Nephron (organoid): Measurements from ENCODE around the gene MYCBPAP.

Experiments
- H3K27ac Mint-ChIP-seq, 3 experiments: 2 replicates each; pipeline ENCODE4 v1.8.0; 2020; ENCODE audit warnings: mixed read lengths in 3 of 3, mild to moderate bottlenecking in 2 of 3, moderate library complexity in 1 of 3
- H3K27me3 Mint-ChIP-seq: 2 replicates; pipeline ENCODE4 v1.8.0; 2021; ENCODE audit warnings: low read depth, mild to moderate bottlenecking, moderate library complexity, mixed read lengths
- H3K36me3 Mint-ChIP-seq: 2 replicates; pipeline ENCODE4 v1.8.0; 2020; ENCODE audit warnings: low read depth, mixed read lengths
- H3K4me1 Mint-ChIP-seq: 2 replicates; pipeline ENCODE4 v1.8.0; 2020; ENCODE audit warnings: mixed read lengths
- H3K4me3 Mint-ChIP-seq, 3 experiments: 2 replicates each; pipeline ENCODE4 v1.8.0; 2020; ENCODE audit warnings: mild to moderate bottlenecking in 3 of 3, mixed read lengths in 3 of 3, moderate library complexity in 2 of 3
- H3K9me3 Mint-ChIP-seq: 2 replicates; pipeline ENCODE4 v1.8.0; 2020; ENCODE audit warnings: mixed read lengths
- CTCF ChIP-seq, 3 experiments: fragments of 200-600 bp; sonication (generic); IDR thresholded peaks; one replicate each; pipeline ENCODE4 v1.5.0; 2021; ENCODE audit warnings: antibody characterized with exemption in 3 of 3; ENCODE audit not compliant: unreplicated experiment in 3 of 3

Gene MYCBPAP

GRCh38 chr17:50559674-50560184 lies 51.5 kb downstream of the MYCBPAP start:
- H3K9me3 Mint-ChIP-seq: no peaks in the 10 kb centered on the region
- H3K36me3 Mint-ChIP-seq: no peaks in the 10 kb centered on the region
- peaks cover 48% of the 10 kb centered on the region for H3K4me1 Mint-ChIP-seq
- TF ChIP-seq CTCF (IDR thresholded peaks at IDR 0.05; ENCODE audit: unreplicated experiment in 3 of 3): no peak
- peak overlapping the region; percentile 89 to 94 (median 91) for H3K4me3 Mint-ChIP-seq
- H3K27ac Mint-ChIP-seq: peak overlapping the region; percentile 62 to 96 (median 92)
- peaks cover 67% of the 10 kb centered on the region for H3K27me3 Mint-ChIP-seq

GRCh38 chr17:50560185-50560824 lies 52.1 kb downstream of the MYCBPAP start, which contains the start of gene CACNA1G:
Gene CACNA1G (plus strand): TSS chr17:50560715. CDS start chr17:50561460, 745 bp downstream.
- Mint-ChIP-seq H3K27me3 (peaks cover 70% of the 10 kb centered on the region), H3K27ac (peak within 1 kb of the TSS; percentile 62 to 96 (median 92)), H3K4me3 (peak within 1 kb of the TSS; percentile 89 to 94 (median 91)), H3K9me3 (no peaks in the 10 kb centered on the region), H3K4me1 (peaks cover 54% of the 10 kb centered on the region), H3K36me3 (no peaks in the 10 kb centered on the region)
- TF ChIP-seq CTCF (IDR thresholded peaks at IDR 0.05; ENCODE audit: unreplicated experiment in 3 of 3): no peak

GRCh38 chr17:50560931-50561745 lies 52.9 kb downstream of the MYCBPAP start:
- no peak for TF ChIP-seq CTCF (IDR thresholded peaks at IDR 0.05; ENCODE audit: unreplicated experiment in 3 of 3)

GRCh38 chr17:50561746-50562141 lies 53.5 kb downstream of the MYCBPAP start:
- H3K36me3 Mint-ChIP-seq: no peaks in the 10 kb centered on the region
- no peak for TF ChIP-seq CTCF (IDR thresholded peaks at IDR 0.05; ENCODE audit: unreplicated experiment in 3 of 3)
- peaks cover 77% of the 10 kb centered on the region for H3K27me3 Mint-ChIP-seq
- peak overlapping the region in 1 of 3 experiments; percentile 94 for H3K27ac Mint-ChIP-seq
- H3K4me3 Mint-ChIP-seq: peak overlapping the region; percentile 84 to 90 (median 89)
- H3K4me1 Mint-ChIP-seq: peaks cover 62% of the 10 kb centered on the region
- H3K9me3 Mint-ChIP-seq: no peaks in the 10 kb centered on the region

More at GRCh38 chr17:50560931-50561745, 52.9 kb downstream of the MYCBPAP start:
- H3K36me3 Mint-ChIP-seq: no peaks in the 10 kb centered on the region
- peaks cover 76% of the 10 kb centered on the region for H3K27me3 Mint-ChIP-seq
- no peaks in the 10 kb centered on the region for H3K9me3 Mint-ChIP-seq
- no peak overlapping the region for H3K27ac Mint-ChIP-seq
- H3K4me1 Mint-ChIP-seq: peaks cover 62% of the 10 kb centered on the region
- peak overlapping the region; percentile 46 to 89 (median 54) for H3K4me3 Mint-ChIP-seq

GRCh38 chr17:50562242-50563091 lies 54.2 kb downstream of the MYCBPAP start:
- Mint-ChIP-seq H3K9me3 (no peaks in the 10 kb centered on the region), H3K4me1 (peaks cover 64% of the 10 kb centered on the region), H3K27ac (peak overlapping the region; percentile 77 to 94 (median 92)), H3K36me3 (no peaks in the 10 kb centered on the region), H3K27me3 (peaks cover 74% of the 10 kb centered on the region), H3K4me3 (peak overlapping the region; percentile 84 to 90 (median 89))
- no peak for TF ChIP-seq CTCF (IDR thresholded peaks at IDR 0.05; ENCODE audit: unreplicated experiment in 3 of 3)
